SW 1271 (cell line): ENCODE measurements around the gene CLEC9A.
A peak's percentile ranks its signal among the peaks of the same experiment; 100 is the strongest.
"Not testable (repeated sequence)": the region's sequence is repeated elsewhere in the genome, so short reads cannot be mapped to it uniquely, and the experiment has no call there.

Experiments used
- DNase-seq, 2 experiments: peaks; one replicate each; lab custom pipeline; 2025; lab: John Stamatoyannopoulos, UW

Gene CLEC9A

GRCh38 chr12:10030446-10030845 lies at the start of gene CLEC9A:
CLEC9A (plus strand) TSS chr12:10030682; CDS start chr12:10052688, 22,006 bp downstream.
- no peak for DNase-seq

DNA sequence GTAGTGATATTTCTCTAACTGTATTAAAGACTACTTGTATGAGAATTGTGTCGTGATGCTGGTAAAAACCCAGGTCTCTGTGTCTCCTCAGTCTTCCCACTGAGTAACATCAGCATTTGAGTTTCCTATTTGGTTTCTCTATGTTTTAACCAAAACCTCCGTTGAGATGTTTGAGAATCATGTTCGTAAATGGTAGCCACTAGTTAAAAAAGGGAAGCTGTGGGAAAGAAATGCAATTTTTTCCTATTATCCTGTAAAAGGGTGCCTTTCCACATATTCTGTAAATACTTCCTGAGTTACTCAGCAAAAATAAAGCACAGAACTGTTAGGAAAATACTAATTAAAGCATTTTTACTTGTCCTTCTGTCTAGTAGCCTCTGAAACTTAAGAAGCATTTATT lies 38.6 kb upstream of the CLEC9A start:
- DNase-seq: no peak

GRCh38 chr12:9992296-9992695 lies 38.2 kb upstream of the CLEC9A start:
- DNase-seq: no peak

DNA sequence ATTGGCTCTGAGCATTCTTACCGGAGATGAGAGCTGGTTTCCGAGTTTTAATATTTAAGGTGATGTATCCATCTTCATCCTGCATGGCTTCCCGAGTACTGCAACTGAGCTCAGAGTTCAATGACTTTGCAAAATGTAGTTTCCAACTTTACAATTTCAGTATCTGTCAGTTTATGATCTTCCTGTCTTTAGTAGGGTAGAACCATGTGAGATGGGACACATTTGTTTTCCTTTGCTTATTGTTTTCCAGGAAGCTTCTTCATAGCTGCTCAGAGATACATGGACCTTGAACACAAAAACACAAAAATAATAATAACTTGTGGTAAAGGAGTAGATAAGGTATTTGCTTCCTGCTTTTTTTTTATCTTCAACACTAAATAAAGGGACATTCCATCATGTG lies 31.5 kb upstream of the CLEC9A start, which contains the start of gene CLEC1B:
Gene CLEC1B (minus strand): TSS at position 106 of the 400 bp plus-strand sequence. CDS start 21 bp downstream, at position 85.
- no peak for DNase-seq

GRCh38 chr12:10001171-10001776 lies 29.2 kb upstream of the CLEC9A start:
- no peak for DNase-seq

- DNase-seq: no peak
Measured at GRCh38 chr12:10012630-10013330, 17.7 kb upstream of the CLEC9A start.

DNA sequence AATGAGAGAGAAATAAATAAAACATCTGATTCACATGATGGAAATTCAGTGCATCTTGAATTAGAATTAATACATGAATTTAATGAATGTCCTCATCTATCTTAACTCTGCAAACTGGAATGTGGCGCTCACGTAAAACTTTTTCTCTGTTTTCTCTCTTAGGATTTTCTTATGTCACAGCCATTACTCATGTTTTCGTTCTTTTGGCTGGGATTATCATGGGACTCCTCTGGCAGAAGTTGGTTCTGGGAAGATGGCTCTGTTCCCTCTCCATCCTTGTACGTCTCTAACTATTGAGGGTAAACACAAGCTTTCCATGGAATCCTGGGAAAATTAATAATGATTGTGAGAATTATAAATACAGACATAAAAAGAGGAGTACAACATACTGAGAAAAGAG lies 15.0 kb upstream of the CLEC9A start:
- DNase-seq: no peak

DNA sequence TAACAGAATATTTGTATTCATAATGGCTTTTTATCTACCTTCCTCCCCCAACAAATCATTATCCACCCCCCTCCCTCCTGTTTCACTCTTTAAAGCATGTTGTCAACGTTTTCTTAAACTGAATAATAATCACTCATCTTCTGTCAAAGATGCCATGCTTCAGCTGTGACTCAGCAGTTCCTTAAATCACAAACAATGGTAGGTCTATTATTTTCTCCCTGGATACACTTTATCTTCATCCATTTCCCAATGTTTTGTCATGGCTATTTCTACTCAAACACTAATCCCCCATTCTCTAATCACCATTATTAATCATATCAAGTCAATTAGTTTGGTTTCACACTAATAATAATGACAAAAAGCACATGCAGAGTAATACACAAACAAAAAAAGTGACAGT lies 13.6 kb upstream of the CLEC9A start:
- peak in 1 of 2 experiments; percentile 53 for DNase-seq

DNA sequence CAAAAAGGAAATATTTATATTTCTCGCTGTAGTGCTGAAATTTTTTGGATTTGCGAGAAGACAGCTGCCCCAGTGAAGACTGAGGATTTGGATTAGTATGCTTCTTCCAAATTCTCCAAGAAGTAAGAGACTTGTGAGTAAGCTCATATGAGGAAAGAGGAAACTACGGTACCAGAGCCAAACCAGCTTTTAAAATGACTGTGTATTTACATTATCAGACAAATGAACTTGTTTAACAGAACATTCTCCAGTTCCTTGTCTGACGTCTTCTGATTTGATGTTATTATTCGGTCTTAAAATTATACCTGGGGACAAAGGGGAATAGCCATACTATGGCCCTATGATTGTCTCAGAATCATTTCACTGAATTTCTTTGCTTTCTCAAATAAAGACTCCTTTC lies 12.1 kb upstream of the CLEC9A start:
- no peak for DNase-seq

DNA sequence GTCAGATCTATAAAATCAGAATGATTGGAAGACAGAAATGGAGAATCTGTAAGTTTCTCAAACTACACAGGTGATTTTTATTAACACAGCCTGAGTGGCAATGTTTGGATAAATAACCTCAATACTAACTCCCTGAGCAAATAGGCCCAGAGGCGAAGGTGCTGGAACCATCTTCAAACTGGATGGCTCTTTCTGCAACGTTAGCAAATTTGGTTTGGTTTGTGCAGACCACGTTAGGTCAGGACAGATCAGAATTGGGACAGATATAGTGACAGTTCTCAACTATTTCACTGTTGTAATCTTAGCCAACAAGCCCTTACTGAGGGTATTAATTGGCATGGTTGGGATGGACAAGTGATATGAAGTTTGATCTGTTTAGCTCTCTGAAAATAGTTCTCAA lies 9.1 kb upstream of the CLEC9A start:
- DNase-seq: no peak

DNA sequence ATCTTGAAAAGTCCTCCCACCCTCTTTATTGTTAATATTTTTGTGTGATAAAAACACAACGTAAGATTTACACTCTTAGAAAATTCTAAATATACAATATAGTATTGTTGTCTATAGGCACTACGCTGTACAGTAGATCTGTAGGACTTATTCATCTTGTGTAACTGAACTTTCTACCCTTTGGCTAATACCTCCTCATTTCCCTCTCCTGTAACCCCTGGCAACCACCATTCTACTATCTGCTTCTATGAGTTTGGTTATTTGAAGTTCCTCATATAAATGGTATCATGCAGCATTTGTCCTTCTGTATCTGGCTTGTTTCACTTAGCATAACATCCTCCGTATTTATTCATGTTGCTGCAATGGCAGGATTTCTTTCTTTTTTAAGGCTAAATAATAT lies 5.2 kb upstream of the CLEC9A start:
- no peak for DNase-seq

GRCh38 chr12:10026666-10027065 lies 3.8 kb upstream of the CLEC9A start:
- DNase-seq: not testable (repeated sequence)

DNA sequence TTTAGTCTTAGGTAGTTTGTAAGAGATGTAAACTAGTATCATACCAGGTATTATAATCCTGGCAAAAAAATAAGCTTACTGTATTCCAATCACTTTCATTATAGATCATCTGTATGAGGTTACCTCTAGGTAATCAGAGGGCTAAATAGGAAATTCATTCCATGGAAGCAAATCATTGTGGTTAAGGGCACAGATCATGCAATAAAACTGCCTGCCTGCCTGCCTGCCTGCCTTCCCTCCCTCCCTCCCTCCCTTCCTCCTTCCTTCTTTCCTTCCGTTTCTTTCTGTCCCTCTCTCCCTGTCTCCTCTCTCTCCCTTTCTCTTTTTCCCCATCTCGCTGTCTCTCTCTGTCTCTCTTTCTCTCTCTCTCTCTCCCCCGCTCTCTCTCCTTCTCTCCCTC lies 3.2 kb upstream of the CLEC9A start:
- peak in 1 of 2 experiments; percentile 25 for DNase-seq

GRCh38 chr12:10027721-10028120 lies 2.8 kb upstream of the CLEC9A start:
- peak in 1 of 2 experiments; percentile 34 for DNase-seq

DNA sequence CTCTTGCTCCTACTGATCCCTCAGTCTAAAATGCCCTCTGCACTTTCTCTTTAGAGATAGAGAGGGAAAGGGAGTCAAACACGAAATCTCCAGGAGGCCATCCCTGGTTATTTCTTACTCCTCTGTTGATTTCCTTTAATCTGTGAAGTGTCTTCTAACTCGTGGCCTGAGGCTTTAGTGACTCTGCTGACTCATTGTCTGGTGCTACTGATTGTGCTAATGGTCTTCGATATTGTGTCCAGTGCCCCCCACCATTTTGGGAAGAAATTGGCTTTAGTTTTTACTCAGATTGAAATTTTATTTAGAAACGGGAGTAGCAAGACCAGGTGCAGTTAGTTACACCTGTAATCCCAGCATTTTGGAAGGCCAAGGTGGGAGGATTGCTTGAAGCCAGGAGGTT lies 839 bp downstream of the CLEC9A start:
- DNase-seq: peak; percentile 26 to 72

GRCh38 chr12:10031771-10032175 lies 1.3 kb downstream of the CLEC9A start:
- peak; percentile 89 to 94 for DNase-seq

- DNase-seq: peak in 1 of 2 experiments; percentile 56
Measured at GRCh38 chr12:10033783-10034545, 3.5 kb downstream of the CLEC9A start.

GRCh38 chr12:10042167-10042566 lies 11.7 kb downstream of the CLEC9A start:
- DNase-seq: no peak

GRCh38 chr12:10048526-10048925 lies 18.0 kb downstream of the CLEC9A start:
- no peak for DNase-seq

DNA sequence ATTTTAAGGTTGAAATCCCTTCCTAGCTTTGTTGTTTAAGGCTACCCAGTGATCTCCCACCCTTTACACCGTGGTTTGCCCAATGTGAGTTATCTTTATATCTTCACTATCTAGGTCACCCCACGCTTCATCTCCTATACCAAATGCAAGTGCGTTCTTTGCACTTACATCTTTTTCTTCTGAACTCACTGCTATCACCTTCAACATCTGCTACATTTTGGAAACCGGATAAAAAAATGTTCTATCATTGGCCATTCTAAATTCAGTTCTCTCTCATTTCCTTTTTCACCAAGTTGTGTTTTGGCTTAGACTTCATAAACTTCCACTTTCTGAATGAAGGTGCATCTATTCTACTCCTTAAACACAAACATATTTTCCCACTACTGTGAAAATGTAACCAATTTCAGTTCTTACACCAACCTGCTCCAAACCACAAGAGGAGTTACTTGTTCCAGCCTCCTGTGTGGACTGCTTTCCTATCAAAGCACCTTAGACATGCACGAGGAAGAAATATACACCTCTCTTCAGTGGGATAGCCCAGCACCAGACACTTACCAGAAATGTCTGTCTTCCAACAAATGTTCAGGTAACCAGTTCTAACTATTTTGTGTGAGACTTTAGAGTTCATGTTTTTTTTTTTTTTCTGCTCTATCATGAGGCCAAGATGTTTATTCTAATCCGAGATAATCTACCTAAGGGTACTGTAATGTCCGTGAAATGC lies 21.9 kb downstream of the CLEC9A start:
- DNase-seq: no peak

DNA sequence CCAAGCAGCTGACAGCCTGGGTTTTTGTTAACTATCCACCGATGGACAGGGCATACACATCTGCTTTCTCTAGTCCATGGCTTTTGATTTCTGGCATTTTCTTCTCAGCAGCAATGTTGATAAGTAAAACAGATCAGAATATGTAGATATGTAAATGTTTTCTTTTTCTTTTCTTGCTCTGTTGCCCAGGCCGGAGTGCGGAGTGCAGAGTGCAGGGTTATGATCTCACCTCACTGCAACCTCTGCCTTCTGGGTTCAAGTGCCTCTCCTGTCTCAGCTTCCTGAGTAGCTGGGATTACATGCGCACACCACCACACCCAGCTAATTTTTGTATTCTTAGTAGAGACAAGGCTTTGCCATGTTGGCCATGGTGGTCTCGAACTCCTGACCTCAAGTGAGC lies 27.9 kb downstream of the CLEC9A start:
- no peak for DNase-seq

DNA sequence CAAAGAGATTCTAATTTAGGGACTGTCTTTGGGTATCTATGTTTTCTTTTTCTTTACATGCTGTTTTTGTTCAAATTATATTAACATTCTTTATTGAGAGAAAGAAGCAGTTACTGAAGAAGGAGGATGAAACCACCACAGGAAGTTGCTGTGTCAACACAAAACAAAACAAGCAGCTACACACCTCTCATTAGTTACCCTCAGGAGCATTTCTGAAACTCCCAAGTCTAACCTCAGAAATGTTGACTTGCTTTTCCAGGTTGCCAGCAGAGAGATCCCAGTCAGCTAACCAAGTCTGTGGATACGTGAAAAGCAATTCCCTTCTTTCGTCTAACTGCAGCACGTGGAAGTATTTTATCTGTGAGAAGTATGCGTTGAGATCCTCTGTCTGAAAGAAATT lies 34.8 kb downstream of the CLEC9A start:
- DNase-seq: no peak
